Stimulated activated CD4-positive, alpha-beta T cell treated with anti-CD3 and anti-CD28 coated beads, Interleukin-15, amount 100 ng/mL, for 1 hour (primary cell): Measurements from ENCODE around the gene SGF29.
"Not testable (repeated sequence)": the region's sequence is repeated elsewhere in the genome, so short reads cannot be mapped to it uniquely, and the experiment has no call there.

Source experiments
- DNase-seq, 2 donors: peaks; one replicate each; pipeline ENCODE4 v3.0.0-alpha.2; 2020; ENCODE audit warnings: low read depth in 1 of 2, low spot score in 1 of 2

The SGF29 gene

DNA sequence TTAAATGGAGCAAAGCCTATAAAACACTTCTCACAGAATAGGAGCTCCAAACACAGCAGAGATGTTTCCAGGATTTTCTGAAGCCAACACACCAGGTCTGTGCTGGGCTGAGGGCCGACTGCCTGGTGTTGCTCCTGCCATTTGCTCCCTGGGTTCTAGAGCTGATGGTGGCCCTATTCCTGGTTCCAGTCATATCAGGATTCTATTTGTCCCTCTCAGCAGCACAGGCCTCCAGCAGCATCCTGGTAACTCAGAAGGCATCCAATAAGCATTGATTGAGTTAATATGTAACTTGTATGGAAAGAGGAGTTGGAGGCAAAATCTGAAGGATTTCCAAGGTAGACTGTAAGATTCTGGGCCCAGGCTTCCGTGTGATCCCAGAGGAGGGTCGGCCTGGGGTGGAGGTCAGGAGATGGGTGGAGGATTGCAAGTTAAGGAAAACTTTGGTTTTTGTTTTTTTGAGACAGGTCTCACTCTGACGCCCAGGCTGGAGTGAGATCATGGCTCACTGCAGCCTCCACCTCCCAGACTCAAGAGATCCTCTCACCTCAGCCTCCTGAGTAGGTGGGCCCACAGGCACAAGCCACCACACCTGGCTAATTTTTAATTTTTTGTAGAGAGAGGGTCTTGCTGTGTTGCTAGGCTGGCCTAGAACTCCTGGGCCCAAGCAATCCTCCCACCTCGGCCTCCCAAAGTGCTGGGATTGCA lies 20.6 kb upstream of the SGF29 start:
- DNase-seq: no peak

GRCh38 chr16:28534542-28535373 lies 19.0 kb upstream of the SGF29 start:
- no peak for DNase-seq

GRCh38 chr16:28537076-28537475 lies 16.6 kb upstream of the SGF29 start:
- DNase-seq: no peak

- DNase-seq: no peak
These were observed 15.6 kb upstream of the SGF29 start for GRCh38 chr16:28537964-28538732.

DNA sequence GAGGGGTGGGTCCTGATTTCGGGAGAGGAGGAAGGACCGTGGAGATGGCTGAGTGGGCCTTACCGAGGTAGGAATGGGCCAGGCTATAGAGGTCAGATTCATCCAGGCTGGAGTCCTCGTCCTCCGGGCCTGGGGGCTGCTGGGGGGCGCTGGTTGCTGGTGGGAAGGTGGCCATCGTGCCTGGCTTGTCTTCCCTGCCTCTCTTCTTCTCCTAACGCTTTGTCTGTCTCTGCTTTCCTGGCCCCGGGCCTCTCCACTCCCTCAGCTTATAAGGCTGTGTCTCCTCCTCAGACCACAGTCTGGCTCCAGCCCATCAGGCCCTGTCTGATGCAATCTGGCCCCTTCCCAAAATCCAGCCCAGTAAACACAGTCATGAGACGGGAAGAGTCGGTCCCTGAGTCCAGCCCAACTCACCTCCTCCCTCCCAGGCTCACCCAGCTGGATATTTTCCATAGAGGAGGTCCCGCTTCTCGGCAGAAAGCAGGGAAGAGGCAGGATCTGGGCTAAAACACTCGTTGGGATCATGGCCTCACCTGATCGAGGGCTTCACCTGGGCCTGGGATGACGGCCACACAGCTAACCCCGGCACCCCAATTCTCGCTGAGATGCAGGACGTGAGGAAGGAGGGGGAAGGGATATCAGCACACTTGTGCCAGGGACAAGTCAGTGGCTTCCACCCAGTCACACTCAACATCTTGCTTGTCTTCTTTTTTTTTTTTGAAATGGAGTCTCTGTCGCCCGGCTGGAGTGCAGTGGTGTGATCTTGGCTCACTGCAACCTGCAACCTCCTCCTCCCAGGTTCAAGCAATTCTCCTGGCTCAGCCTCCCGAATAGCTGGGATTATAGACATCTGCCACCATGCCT lies 14.8 kb upstream of the SGF29 start, which contains the start of gene NUPR1:
NUPR1 (minus strand) TSS at position 242 of the 864 bp plus-strand sequence; CDS start at position 175, 67 bp downstream.
- no peak for DNase-seq

DNA sequence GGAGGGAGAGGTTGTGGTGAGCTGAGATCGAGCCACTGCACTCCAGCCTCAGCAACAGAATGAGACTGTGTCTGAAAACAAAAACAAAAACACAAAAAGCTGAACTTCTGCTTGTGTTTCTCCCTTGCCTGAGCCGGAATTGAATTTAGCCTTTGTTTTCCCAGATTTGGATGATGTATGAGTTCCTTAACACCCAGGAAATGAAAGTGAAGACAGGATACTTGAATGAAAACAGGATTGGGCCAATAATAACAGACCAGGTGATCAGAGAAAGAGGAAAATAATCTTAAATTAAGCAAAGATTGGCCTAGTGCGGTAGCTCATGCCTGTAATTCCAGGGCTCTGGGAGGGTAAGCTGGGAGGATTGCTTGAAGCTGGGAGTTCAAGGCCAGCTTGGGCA lies 13.4 kb upstream of the SGF29 start:
- no peak for DNase-seq

DNA sequence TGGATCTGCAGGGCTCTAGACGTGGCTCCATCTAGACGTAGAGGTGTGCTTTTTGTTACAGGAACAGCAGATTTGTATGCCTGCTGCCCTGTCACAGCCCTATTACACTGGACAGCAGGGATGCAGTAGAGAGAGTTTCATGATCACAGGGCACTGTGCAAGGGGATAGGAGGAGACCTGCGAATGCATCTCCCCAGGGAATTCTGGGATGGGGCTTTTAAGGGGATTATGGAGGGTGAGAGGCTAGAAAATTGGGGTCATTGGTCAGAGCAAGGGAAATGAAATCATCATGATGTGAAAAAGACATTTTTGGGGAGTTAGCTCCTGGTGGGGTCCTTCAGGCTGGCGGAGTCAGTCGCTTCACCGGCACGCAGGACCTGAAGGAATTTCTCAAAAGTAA lies 11.1 kb upstream of the SGF29 start:
- DNase-seq: no peak

DNA sequence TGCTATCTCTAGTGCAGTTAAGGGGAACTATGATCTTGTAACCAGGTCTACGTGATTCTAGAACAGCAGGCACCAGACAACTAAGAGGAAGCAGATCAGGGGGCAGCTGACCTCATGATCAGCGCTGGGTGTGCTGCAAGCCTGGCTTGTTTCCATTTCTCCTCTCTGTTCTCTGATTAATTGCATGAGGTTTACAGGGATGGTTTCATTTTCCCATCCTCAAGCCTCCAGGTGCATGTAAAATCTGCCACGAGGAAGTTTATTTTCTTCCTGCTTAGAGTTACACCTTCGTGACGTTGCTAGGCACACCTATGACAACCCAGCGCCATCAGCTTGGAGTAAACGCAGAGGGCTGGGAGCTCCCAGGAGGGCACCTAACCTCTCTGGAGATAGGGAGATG lies 10.6 kb upstream of the SGF29 start:
- DNase-seq: no peak

DNA sequence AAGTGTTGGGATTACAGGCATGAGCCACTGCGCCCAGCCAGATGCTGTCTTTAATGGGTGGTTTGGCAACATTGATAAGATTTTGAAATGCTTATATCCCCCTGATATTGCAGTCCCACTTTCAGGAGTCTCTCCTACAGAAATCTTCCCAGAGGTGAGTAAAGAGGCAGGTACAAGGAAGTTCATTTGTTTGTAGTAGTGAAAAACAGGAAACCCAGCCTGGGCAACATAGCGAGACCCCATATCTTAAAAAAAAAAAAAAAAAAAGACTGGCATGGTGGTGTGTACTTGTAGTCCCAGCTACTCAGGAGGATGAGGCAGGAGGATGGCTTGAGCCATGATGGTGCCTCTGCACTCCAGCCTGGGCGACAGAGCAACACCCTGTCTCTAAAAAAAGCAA lies 8.7 kb upstream of the SGF29 start:
- no peak for DNase-seq

GRCh38 chr16:28545964-28546363 lies 7.8 kb upstream of the SGF29 start:
- not testable (repeated sequence) for DNase-seq

GRCh38 chr16:28546626-28547025 lies 7.1 kb upstream of the SGF29 start:
- DNase-seq: no peak

- DNase-seq: no peak
These were observed 5.4 kb upstream of the SGF29 start for GRCh38 chr16:28548306-28548802.

GRCh38 chr16:28549301-28549899 lies 4.3 kb upstream of the SGF29 start:
- DNase-seq: no peak

DNA sequence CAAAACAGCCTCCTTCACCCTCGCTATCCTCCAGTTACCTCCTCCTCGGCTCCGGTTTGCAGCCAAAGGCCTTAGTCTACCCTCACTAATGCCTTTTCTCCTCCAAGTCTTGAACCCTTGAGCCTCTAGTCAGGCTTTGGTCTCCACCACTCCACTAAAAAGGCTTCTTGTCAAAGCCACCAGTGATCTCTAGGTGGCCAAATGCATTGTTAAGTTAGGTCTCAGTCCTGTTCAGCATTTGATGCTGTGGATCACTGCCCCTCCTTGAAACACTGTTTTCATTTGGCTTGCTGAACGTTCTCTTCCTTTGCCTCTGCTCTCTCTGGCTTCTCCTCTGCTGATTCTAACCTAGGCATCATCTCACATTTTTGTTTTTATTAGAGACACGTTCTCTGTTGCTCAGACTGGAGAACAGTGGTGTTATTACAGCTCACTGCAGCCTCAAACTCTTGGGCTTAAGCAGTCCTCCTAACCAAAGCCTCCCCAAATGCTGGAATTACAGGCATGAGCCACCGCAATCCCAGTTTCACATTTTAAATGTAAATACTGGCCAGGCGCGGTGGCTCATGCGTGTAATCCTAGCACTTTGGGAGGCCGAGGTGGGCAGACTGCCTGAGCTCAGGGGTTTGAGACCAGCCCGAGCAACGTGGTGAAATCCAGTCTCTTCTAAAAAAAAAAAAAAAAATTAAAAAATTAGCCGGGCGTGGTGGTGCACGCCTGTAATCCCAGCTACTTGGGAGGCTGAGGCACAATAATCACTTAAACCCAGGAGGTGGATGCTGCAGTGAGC lies 1.1 kb downstream of the SGF29 start:
- DNase-seq: no peak

DNA sequence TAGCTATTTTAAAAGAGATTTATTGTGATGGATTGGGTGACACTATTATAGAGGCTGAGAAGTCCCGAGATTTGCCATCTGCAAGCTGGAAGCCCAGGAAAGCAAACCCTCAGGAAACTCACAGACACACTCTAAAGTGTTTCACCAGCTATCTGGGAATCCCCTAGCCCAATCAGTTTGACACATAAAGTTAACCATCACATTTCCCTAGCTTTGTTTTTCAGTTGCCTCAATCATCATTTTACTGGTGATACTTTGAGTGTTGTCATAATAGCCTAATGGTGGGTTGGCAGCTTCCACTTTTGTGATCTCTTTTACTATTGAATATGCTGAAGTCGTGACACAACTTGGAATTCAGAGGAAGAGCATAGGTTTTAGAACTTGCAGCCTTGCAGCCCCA lies 1.8 kb downstream of the SGF29 start:
- DNase-seq: no peak

DNA sequence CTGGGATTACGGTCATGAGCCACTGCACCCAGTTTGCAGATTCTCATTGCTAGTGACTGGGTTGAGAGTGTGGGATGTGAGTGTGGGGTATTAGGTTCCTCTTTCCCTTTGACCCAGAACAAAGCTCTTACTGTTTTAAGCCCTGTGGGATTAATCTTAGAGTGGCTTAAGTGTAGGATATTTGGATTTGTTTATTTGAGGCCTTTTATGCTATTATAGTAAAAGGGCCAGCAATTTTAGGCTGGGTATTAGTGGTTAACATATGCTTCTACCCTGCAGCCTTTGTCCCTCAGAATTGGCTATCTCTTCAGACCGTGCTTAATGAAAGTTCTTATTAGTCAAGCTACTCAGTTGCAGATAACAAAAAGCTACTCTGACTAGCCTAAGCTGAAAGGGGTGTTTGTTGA lies 3.2 kb downstream of the SGF29 start:
- DNase-seq: no peak

GRCh38 chr16:28558456-28558855 lies 4.7 kb downstream of the SGF29 start:
- DNase-seq: no peak

DNA sequence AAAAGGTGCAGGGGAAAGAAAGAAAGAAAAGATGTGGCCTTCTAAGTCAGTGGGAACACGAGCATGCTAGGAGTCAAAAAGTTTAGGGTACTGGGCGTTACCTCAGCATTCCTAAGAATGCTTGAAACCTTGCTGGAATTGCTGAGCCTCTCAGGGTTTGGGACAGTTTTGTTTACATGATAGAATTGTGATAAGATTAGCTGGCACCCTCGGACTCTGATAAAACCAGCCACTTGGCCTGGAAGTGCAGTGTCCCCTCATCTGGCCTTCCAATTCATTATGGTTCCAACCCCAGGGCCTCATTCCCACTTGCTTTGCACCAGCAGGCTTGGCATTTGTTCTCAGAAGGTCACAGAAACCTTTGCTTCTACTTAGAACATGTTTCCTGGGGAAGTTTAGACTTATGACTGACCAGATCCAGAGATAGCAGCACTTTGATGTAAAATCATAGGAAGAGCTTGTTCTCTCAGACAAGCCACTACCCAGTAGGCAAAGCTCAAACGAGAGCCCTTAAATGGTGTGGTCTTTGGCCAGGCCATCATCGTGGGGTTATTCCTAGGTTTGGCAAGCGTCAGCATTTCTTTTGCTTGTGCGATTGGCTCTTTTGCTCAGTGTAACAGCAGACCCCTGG lies 8.0 kb downstream of the SGF29 start:
- no peak for DNase-seq

DNA sequence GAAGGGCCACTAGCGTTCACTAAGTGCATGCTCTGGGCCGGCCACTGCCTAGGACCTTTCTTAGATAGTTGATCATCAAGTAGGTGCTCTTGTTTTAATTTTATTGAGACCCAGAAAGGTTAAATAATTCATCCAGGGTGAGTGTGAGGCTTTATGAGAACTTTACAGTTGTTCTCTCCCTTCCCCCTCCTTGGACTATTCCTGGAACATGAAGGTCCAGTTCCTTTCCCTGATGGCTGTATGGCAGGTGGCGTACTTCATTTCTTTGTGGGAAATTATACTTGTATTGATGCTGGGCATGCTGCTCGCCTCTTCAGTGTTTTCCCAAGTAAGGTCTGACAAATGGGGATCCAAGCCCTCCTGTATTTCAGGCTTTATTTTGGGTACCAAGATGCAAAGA lies 8.5 kb downstream of the SGF29 start:
- DNase-seq: no peak
